NCI-H2196 treated with DMSO at 0.1 percent for 48 hours (cell line): ENCODE measurements around the gene CLINT1.
"Not testable (repeated sequence)": the region's sequence is repeated elsewhere in the genome, so short reads cannot be mapped to it uniquely, and the experiment has no call there.

Source experiments
- DNase-seq: peaks from one replicate; lab custom pipeline; 2025; ENCODE audit not compliant: unreplicated experiment; lab: John Stamatoyannopoulos, UW

The CLINT1 gene

GRCh38 chr5:157858527-157859226, at the start of gene CLINT1:
Gene CLINT1, minus strand, starts transcription at chr5:157859145. Its CDS starts 175 bp downstream, at chr5:157858970.
- peak; percentile 67 for DNase-seq

DNA sequence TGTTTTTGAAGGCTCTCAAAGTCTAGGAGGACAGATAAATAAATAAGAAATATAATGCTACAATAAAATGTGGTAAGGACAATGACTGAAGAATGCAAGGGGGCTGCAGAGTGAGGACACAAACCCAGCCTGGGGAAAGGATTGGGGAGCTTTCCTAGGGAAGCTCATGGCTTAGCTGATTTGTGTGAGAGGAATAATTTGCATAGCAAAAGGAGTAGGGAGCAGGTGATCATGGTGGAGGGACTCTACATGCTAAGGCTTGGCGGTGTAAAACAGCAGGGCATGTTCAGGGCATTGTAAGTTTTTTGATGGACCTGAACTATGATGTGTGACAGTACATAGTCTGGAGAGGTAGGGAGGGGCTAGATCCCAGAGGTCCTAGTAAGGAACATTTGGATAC, 49.5 kb upstream of the CLINT1 start:
- no peak for DNase-seq

- DNase-seq, result no peak
Observed at GRCh38 chr5:157907479-157907878, 48.5 kb upstream of the CLINT1 start.

DNA sequence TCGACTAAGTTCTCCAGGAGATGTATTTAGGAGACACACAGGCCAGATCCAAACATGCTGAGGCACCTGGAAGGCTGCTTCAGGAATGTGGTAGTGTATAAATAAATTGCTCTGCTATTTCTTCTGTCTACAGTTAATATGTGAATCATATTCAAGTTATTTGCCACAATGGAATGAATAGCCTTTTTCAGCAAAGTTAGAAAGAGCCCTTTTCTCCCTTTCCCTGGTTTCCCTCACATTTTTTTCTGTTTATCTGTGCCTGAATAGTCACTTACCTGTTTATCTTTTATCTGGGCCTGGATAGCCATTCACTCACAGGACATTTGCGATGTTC, 44.1 kb upstream of the CLINT1 start:
- no peak for DNase-seq

- no peak for DNase-seq
Observed at GRCh38 chr5:157902449-157903116, 43.6 kb upstream of the CLINT1 start.

- no peak for DNase-seq
Observed at GRCh38 chr5:157900644-157901043, 41.7 kb upstream of the CLINT1 start.

DNA sequence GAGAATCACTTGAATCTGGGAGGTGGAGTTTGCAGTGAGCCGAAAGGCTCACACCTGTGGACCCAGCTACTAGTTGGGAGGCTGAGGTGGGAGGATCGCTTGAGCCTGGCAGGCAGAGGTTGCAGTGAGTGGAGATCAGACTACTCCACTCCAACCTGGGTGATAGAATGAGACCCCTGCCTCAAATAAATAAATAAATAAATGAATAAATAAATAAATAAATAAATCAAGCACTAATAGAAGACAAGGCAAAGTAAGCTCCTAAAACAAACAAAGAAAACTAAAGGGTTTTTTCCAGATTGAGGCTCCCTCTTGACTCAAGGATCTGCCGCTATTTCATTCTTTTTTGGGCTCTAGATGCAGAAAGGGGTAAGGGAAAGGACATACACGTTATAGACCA, 34.7 kb upstream of the CLINT1 start:
- no peak for DNase-seq

DNA sequence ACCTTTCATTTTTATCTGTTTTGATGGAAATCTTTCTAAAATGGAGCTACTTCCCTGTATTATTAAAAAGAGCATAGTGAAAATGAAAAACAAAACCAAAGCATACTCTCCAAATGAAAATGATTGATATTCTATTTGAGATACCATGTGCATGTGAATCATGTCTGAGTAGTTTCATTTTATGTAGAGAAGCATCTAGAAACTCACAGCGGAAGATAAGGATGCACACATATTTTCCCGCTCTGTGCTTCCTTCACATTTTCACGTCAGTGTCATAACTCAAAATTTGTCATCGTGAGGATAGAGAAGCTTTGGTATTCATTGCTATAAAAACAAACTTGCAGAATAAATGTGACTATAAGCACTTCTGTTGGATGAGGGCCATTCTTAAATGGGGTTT, 34.0 kb upstream of the CLINT1 start:
- DNase-seq, result no peak

- no peak for DNase-seq
Observed at GRCh38 chr5:157890836-157891597, 32.1 kb upstream of the CLINT1 start.

DNA sequence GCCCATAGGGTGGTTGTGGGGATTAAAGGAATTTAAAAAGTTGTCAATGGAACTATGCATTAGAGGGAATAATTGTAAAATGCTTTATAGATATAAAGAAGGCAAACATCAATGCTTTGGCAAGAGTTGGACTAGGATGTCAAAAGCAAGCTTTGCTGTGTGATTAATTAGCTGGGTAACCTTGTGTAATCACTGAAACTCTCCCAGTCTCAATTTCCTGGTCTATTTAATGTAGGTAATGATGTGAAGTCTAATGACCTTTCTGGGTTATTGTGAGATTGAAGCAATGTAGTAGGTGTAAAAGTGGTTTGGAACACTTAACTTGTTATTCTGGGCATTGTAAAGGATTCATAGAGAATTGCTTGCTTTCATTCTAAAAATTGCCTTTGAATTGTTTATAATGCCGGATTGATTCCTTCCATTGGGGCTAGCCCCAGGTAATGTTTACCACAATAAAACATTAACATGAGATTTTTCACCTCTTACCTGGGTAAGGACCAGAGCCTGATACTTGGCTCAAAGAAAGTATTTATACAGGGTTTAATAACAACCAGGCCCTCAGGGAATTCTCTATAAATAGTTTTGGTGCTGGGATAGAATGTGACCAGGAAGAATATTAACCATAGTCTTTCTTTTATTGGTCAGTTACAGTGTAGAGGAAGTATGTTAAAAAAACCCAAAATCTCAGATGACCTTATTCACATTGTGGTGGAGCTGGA, 30.0 kb upstream of the CLINT1 start:
- no peak for DNase-seq

GRCh38 chr5:157886796-157887380, 27.9 kb upstream of the CLINT1 start:
- no peak for DNase-seq

- DNase-seq, result not testable (repeated sequence)
Observed at GRCh38 chr5:157885051-157885450, 26.1 kb upstream of the CLINT1 start.

GRCh38 chr5:157881498-157881897, 22.6 kb upstream of the CLINT1 start:
- not testable (repeated sequence) for DNase-seq

DNA sequence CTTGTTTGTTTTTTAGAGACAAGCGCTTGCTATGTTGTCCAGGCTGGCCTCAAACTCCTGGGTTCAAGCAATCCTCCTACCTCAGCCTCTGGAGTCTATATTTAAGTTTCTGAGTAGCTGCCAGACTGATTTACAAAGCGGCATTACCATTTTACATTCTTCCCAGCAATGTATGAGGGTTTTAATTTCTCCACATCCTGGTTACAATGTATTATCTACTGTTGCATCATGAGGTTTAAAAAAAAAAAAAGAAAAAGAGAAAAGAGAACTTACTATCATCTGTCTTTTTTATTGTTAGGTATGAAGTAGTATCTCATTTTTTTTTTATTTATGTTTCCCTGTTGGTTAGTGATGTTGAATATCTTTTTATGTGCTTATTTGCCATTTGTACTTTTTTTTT, 18.9 kb upstream of the CLINT1 start:
- DNase-seq, result no peak

- DNase-seq, result no peak
Observed at GRCh38 chr5:157874861-157875260, 15.9 kb upstream of the CLINT1 start.

GRCh38 chr5:157870837-157871834, 12.2 kb upstream of the CLINT1 start:
- DNase-seq, result no peak

DNA sequence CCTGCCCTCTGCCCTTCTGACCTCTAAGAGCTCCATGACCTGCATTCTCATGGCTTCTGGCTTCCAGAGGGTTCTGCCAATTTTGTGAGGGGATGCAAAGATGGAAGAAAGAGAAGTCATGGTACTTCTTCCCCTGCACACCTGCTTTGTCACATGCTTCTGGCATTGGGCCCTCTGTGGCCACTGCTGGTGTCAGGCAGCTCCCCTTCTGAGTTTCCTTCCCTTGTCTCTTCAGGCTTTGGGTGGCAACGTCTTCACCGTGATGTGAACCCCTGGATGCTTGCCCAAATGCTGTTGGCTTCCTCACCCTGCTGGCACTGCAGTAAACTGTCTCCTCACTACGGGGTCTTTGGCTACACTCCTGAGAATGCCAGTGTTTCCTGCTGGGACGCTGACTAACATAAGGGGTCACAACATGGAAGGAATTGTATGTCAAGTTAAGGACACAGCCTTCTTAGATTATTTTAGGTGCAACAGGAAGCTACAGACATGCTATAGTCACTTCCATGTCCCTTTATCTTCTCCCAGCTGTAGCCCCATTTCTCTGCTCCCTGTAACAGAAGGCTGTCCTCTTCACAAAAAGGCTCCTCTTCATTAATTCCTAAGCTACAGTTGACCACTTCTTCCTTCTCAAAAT, 8.9 kb upstream of the CLINT1 start:
- no peak for DNase-seq

- DNase-seq, result no peak
Observed at GRCh38 chr5:157866536-157866935, 7.6 kb upstream of the CLINT1 start.

GRCh38 chr5:157865781-157866180, 6.8 kb upstream of the CLINT1 start:
- DNase-seq, result no peak
